Bronchial epithelial cell (primary cell): ENCODE data around the gene KLK14. TPM values are rescaled to one million over a fixed set of nuclear protein-coding genes. Genes with fewer than 3 reads are reported as not detected.

Experiments used
- DNase-seq: peaks from one replicate; pipeline ENCODE4 v3.0.0-alpha.2; 2010; ENCODE audit warnings: low read depth
- FAIRE-seq: peaks from 2 replicates; lab custom pipeline; 2011; peaks lifted over from hg19 to GRCh38; lab: Jason Lieb, UNC
- H3K27me3 ChIP-seq: 2 replicates; pipeline ENCODE4 v1.5.1; 2011; ENCODE audit warnings: low read length; ENCODE audit not compliant: control insufficient read depth, insufficient read depth
- H3K36me3 ChIP-seq: 2 replicates; pipeline ENCODE4 v1.5.1; 2011; ENCODE audit warnings: low read length; ENCODE audit not compliant: control insufficient read depth, insufficient read depth
- H3K4me3 ChIP-seq: 2 replicates; pipeline ENCODE4 v1.5.1; 2011; ENCODE audit warnings: mild to moderate bottlenecking, low read depth, low read length, control low read depth
- CTCF ChIP-seq: IDR thresholded peaks from 2 replicates; pipeline ENCODE4 v1.5.1; 2011; ENCODE audit warnings: mild to moderate bottlenecking, moderate library complexity, low read length, control low read depth, inconsistent platforms; ENCODE audit not compliant: insufficient read depth, severe bottlenecking
- total RNA-seq: library from RNA; depleted of rRNA; stranded (reverse); fragments of >200 nt; gene quantifications from 2 replicates; pipeline ENCODE4 v1.2.1, GENCODE V29; 2014

Gene KLK14
- total RNA-seq, 1 donor from 2014 or later = not detected

GRCh38 chr19:51091126-51091525 lies 8.4 kb upstream of the KLK14 start:
- no peaks in the 10 kb centered on the region for H3K36me3 ChIP-seq
- peak; percentile 73 for FAIRE-seq

GRCh38 chr19:51090471-51090870 lies 7.8 kb upstream of the KLK14 start:
- FAIRE-seq (no peak), DNase-seq (no peak)
- no peak overlapping the region for H3K4me3 ChIP-seq
- no peaks in the 10 kb centered on the region for H3K36me3 ChIP-seq
- no peak for TF ChIP-seq CTCF
- peaks cover 11% of the 10 kb centered on the region for H3K27me3 ChIP-seq

More at GRCh38 chr19:51091126-51091525, 8.4 kb upstream of the KLK14 start:
- Histone ChIP-seq H3K4me3 (no peak overlapping the region), H3K27me3 (peaks cover 11% of the 10 kb centered on the region)
- DNase-seq = no peak
- TF ChIP-seq CTCF = no peak

GRCh38 chr19:51089786-51090185 lies 7.1 kb upstream of the KLK14 start:
- no peak for TF ChIP-seq CTCF
- peaks cover 11% of the 10 kb centered on the region for H3K27me3 ChIP-seq
- H3K4me3 ChIP-seq = no peak overlapping the region
- no peaks in the 10 kb centered on the region for H3K36me3 ChIP-seq
- DNase-seq (no peak), FAIRE-seq (no peak)

- Histone ChIP-seq H3K27me3 (peaks cover 11% of the 10 kb centered on the region), H3K4me3 (no peak overlapping the region), H3K36me3 (no peaks in the 10 kb centered on the region)
- FAIRE-seq = no peak
- TF ChIP-seq CTCF = no peak
- DNase-seq = no peak
Observed at GRCh38 chr19:51086153-51086850, 3.6 kb upstream of the KLK14 start.

DNA sequence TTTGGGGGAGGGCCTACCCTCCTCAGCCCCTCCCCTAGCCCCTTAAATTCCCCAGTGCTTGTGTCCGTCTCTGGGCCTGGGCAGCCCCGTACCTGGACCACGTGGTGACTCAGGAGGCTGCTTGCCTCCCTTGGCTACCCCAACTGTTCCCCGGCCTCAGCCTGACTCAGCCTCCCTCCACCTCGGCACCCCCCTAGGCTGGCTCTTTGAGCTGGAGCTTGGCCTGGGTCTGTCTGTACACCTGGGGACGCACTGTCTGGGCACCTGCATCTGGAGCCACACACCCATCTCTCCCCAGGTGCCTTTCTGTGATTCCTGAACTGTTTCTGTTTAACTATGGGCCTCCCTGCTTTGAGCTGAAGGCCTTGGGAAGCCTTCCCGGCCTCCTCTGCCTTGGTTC lies 1.8 kb upstream of the KLK14 start:
- Histone ChIP-seq H3K36me3 (no peaks in the 10 kb centered on the region), H3K4me3 (no peak overlapping the region), H3K27me3 (peaks cover 2% of the 10 kb centered on the region)
- no peak for TF ChIP-seq CTCF
- FAIRE-seq = no peak
- DNase-seq = no peak

DNA sequence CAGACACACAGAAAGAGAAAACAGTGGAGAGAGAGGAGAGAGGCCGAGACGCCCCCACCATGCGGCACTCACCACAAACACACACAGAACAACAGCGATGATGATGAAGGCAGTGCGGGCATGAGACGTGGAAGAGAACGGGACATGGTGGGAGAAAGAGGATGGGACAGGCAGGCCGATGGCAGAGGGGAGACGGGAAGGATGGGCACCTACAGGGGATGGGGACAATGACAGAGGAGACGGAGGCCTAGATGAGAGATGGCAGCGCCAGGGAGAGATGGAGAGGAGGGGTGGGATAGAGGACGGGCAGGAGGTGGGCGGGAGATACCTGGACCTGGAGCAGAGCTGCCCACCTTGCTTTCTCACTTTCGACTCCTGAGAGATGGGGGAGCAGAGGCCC lies 1.1 kb upstream of the KLK14 start:
- DNase-seq = no peak
- Histone ChIP-seq H3K4me3 (no peak overlapping the region), H3K27me3 (no peaks in the 10 kb centered on the region), H3K36me3 (no peaks in the 10 kb centered on the region)
- no peak for TF ChIP-seq CTCF
- FAIRE-seq = no peak
